Nephron progenitor cell (in vitro differentiated cells): ENCODE results near the gene AP1M2.

Experiments used
- DNase-seq: peaks from one replicate; pipeline ENCODE4 v3.0.0; 2021
- H3K27ac Mint-ChIP-seq: 2 replicates; pipeline ENCODE4 v1.8.0; 2021; ENCODE audit warnings: mild to moderate bottlenecking, moderate library complexity, mixed read lengths
- H3K27me3 Mint-ChIP-seq: 2 replicates; pipeline ENCODE4 v1.8.0; 2021; ENCODE audit warnings: mild to moderate bottlenecking, low read depth, mixed read lengths; ENCODE audit not compliant: poor library complexity
- H3K36me3 Mint-ChIP-seq: 2 replicates; pipeline ENCODE4 v1.8.0; 2021; ENCODE audit warnings: low read depth, mixed read lengths
- H3K4me1 Mint-ChIP-seq: 2 replicates; pipeline ENCODE4 v1.8.0; 2021; ENCODE audit warnings: mixed read lengths
- H3K4me3 Mint-ChIP-seq: 2 replicates; pipeline ENCODE4 v1.8.0; 2021; ENCODE audit warnings: mild to moderate bottlenecking, moderate library complexity, mixed read lengths
- H3K9me3 Mint-ChIP-seq: 2 replicates; pipeline ENCODE4 v1.8.0; 2021; ENCODE audit warnings: mild to moderate bottlenecking, moderate library complexity, mixed read lengths
- TF ChIP-seq, protein P1 (sequence below): fragments of 200-600 bp; sonication (generic); IDR thresholded peaks from 2 replicates; pipeline ENCODE4 v1.5.0; 2021; ENCODE audit warnings: antibody characterized with exemption

Gene AP1M2

DNA sequence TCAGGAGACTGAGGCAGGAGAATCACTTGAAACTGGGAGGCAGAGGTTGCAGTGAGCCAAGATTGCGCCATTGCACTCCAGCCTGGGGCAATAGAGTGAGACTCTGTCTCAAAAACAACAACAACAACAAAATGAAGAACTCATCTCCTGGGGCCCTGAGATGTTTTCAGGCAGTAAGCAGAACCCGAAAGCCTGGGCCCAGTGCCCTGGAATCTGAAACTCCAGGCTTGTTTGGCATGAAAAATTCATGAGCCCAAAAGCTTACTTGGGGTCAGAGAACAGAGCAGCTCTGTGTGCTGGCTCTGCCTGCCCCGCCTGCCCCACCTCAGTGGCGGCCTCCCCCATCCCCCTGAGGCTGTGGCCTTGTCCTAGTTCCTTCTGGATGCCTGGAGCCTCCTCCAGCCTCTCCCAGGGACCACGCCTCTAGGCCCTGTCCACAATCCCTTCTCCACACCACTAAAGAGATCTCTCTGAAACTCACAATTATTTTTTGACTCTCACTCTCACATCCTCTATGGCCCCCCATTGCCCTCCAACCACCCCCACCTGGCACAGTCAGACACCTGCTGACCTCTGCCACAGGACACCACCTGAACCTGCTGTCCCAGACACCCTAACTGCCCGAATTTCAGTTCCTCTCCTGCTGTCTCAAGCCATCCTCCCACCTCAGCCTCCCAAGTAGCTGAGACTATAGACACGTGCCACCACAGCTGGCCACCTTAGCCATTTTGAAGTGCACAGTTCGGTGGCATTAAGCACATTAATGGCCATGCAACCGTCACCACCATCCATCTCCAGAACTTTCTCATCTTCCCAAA is 6.9 kb upstream of the AP1M2 start:
- Mint-ChIP-seq H3K4me3 (no peak overlapping the region), H3K36me3 (no peaks in the 10 kb centered on the region), H3K27me3 (peaks cover 54% of the 10 kb centered on the region), H3K9me3 (no peaks in the 10 kb centered on the region), H3K4me1 (peaks cover 6% of the 10 kb centered on the region), H3K27ac (peak overlapping the region; percentile 79)
- TF ChIP-seq, protein P1, sequence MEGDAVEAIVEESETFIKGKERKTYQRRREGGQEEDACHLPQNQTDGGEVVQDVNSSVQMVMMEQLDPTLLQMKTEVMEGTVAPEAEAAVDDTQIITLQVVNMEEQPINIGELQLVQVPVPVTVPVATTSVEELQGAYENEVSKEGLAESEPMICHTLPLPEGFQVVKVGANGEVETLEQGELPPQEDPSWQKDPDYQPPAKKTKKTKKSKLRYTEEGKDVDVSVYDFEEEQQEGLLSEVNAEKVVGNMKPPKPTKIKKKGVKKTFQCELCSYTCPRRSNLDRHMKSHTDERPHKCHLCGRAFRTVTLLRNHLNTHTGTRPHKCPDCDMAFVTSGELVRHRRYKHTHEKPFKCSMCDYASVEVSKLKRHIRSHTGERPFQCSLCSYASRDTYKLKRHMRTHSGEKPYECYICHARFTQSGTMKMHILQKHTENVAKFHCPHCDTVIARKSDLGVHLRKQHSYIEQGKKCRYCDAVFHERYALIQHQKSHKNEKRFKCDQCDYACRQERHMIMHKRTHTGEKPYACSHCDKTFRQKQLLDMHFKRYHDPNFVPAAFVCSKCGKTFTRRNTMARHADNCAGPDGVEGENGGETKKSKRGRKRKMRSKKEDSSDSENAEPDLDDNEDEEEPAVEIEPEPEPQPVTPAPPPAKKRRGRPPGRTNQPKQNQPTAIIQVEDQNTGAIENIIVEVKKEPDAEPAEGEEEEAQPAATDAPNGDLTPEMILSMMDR, result no peak
- no peak for DNase-seq

DNA sequence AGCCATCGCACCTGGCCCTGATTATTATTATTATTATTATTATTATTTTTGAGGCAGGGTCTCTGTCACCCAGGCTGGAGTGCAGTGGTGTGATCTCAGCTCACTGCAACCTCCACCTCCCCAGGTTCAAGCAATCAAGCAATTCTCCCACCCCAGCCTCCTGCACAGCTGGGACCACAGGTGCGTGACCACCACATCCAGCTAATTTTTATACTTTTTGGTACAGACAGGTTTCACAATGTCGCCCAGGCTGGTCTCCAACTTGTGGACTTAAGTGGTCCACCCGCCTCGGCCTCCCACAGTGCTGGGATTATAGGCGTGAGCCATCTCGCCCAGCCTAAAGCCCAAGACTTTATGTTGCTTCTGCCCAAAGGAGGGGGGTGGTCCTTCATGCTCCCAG is 6.0 kb upstream of the AP1M2 start:
- H3K4me3 Mint-ChIP-seq, result no peak overlapping the region
- H3K27me3 Mint-ChIP-seq, result peaks cover 54% of the 10 kb centered on the region
- TF ChIP-seq, protein P1, result no peak
- no peaks in the 10 kb centered on the region for H3K36me3 Mint-ChIP-seq
- peaks cover 6% of the 10 kb centered on the region for H3K4me1 Mint-ChIP-seq
- no peak for DNase-seq
- no peaks in the 10 kb centered on the region for H3K9me3 Mint-ChIP-seq
- H3K27ac Mint-ChIP-seq, result no peak overlapping the region

DNA sequence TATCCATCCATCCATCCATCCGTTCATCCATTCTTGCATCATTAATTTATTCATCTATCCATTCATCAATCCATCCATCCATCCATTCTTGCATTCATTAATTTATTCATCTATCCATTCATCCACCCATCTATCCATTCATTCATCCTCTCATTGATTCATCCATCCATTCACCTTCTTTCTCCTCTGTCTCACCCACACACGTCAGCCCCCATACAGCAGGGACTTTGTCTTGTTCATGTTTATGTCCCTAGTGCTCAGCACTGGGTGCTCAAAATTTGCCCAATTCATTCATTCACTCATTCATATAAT is 683 bp upstream of the AP1M2 start:
- Mint-ChIP-seq H3K27me3 (peaks cover 79% of the 10 kb centered on the region), H3K27ac (no peak overlapping the region), H3K9me3 (peaks cover 10% of the 10 kb centered on the region), H3K4me1 (peaks cover 7% of the 10 kb centered on the region), H3K4me3 (peak overlapping the region; percentile 0), H3K36me3 (no peaks in the 10 kb centered on the region)
- DNase-seq, result no peak
- TF ChIP-seq, protein P1, result no peak

DNA sequence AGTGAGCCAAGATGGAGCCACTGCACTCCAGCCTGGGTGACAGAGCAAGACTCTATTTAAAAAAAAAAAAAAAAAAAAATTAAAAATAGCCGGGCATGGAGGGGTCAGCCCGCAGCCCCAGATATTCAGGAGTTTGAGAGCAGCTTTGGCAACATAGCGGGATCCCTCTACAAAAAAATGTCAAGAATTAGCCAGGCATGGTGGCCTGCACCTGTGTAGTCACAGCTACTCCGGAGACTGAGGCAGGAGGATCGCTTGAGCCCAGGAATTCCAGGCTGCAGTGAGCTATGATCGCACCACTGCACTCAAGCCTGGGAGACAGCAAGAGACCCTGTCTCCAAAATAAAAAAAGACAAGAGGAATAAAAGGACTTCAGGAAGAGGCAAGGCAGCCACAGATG is 716 bp downstream of the AP1M2 start:
- peaks cover 79% of the 10 kb centered on the region for H3K27me3 Mint-ChIP-seq
- H3K4me3 Mint-ChIP-seq, result peak overlapping the region; percentile 36
- no peak overlapping the region for H3K27ac Mint-ChIP-seq
- TF ChIP-seq, protein P1, result no peak
- no peak for DNase-seq
- H3K36me3 Mint-ChIP-seq, result no peaks in the 10 kb centered on the region
- peaks cover 7% of the 10 kb centered on the region for H3K4me1 Mint-ChIP-seq
- peaks cover 10% of the 10 kb centered on the region for H3K9me3 Mint-ChIP-seq

DNA sequence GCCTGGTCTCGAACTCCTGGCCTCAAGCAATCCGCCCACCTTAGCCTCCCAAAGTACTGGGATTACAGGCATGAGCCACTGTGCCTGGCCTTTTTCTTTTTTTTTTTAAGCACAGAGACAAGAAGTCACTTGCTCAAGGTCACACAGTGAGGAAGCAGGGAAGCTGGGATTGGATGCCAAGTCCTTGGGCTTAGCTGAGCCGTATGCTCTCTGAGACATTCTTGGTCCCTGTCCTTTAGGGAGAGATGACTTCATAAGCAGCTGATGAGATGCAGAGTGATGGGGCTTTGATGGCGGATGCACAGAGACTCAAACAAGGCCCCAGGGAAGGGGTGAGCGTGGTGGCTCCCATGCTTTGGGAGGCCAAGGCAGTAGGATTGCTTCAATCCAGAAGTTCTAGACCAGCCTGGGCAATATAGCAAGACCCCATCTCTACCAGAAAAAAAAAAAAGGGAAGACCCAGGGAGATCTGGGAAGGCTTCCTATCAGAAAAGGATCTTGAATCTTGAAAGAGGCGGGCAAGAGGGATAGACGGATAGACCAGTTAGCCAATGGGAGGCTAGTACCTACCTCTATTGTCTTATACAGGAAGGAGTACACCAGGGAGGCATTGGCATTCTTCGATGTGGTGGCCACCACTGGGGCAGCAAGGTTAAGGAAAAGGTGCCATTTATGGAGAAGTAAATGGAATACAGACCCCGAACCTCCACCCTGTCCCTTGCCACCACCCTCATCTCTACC is 3.9 kb downstream of the AP1M2 start:
- no peak for DNase-seq
- Mint-ChIP-seq H3K27ac (peak overlapping the region; percentile 45), H3K4me3 (no peak overlapping the region), H3K27me3 (peaks cover 53% of the 10 kb centered on the region), H3K9me3 (peaks cover 10% of the 10 kb centered on the region), H3K36me3 (no peaks in the 10 kb centered on the region), H3K4me1 (peaks cover 14% of the 10 kb centered on the region)
- TF ChIP-seq, protein P1, result no peak
